NCI-H1417 treated with DMSO at 0.1 percent for 48 hours (cell line): ENCODE data around the gene CRYZL1.

ENCODE experiments used
- DNase-seq: peaks from one replicate; lab custom pipeline; 2025; lab: John Stamatoyannopoulos, UW

Gene CRYZL1

DNA sequence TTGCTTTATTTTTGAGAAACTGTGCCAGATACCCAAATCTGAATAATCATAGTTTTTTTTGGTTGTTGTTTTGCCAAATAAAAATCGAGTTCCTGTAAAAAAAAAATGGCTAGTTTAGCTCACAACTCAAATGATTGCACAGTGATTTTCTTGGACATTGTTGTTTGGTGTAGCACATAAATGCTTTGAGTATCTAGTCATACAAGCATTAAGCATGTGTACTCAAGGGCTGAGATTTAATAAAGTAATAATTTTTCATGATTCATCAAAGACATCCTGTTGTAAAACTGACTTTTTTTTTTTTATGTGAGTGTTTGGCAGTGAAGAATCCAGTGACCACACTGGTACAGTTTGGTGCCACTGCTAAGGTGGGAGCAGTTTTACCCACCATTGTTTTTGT, 19.6 kb upstream of the CRYZL1 start:
- no peak for DNase-seq

DNA sequence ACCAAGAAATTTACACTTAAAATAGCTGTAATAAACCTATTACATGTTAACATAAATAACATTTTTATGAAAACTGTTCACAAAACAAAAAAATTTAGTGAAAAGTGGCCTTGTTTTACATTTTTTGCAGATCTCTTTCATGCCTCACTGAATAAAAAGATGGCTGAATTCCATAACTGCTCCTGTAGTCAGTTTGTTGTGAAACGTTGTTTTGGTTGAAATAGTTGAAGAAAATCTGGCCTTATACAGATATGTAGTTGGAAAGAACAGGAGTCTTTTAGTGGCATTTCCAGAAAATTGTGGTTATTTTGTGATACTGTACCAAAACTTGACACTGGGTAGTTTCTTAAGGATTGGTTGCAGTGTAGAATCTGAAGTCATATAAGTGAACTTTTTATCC, 18.9 kb upstream of the CRYZL1 start:
- DNase-seq: no peak

GRCh38 chr21:33659568-33659949, 18.0 kb upstream of the CRYZL1 start:
- DNase-seq: no peak

DNA sequence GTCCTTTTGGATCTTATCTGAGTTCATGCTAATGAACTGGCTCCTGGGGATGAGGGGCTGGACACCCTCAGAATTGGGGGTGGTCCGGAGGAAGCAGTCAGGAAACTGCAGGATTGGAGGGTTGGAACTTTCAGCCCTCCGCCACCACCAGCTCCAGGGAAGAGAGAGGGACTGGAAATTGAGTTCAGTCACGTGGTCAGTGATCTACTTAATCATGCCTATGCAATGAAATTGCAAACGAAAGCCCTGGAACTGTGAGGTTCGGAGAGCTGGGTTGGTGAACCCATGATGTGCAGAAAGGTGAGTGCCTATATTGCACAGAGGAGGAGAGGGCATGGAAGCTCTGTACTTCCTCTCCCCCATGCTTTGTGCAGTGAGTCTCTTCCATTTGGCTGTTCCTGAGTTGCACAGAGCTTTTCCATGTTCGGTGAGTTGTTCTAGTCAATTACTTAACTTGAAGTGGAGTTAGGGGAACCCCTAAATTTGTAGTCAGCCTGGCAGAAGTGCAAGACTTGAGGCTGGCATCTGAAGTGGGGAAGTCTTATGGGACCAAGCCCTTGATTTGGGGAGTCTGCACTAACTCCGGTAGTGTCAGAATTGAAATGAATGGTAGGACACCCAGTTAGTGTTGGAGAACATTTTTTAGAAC, 17.5 kb upstream of the CRYZL1 start:
- DNase-seq: no peak

GRCh38 chr21:33657124-33657820, 15.7 kb upstream of the CRYZL1 start:
- no peak for DNase-seq

- DNase-seq: no peak
These were observed 14.2 kb upstream of the CRYZL1 start for GRCh38 chr21:33655588-33656221.

DNA sequence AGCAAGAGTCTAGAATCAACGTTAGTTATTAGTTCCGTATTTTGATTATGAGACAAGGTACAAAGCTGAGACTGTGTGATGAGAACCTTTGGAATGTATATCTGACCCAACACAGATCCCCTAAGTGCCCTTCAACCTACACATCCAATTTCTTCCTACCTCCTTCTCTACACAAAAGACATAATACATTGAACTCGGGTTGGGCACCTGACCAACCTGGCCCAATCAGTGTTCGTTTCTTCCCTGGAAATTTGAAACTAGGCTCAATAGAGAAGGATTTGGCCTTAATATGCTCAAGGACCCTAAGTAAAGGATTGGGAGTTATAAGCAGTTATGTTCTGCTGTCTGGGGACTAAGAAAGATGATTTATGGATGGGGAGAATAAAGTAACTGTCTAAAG, 12.9 kb upstream of the CRYZL1 start:
- no peak for DNase-seq

- no peak for DNase-seq
These were observed 10.6 kb upstream of the CRYZL1 start for GRCh38 chr21:33651965-33652680.

- no peak for DNase-seq
These were observed 9.5 kb upstream of the CRYZL1 start for GRCh38 chr21:33650929-33651509.

DNA sequence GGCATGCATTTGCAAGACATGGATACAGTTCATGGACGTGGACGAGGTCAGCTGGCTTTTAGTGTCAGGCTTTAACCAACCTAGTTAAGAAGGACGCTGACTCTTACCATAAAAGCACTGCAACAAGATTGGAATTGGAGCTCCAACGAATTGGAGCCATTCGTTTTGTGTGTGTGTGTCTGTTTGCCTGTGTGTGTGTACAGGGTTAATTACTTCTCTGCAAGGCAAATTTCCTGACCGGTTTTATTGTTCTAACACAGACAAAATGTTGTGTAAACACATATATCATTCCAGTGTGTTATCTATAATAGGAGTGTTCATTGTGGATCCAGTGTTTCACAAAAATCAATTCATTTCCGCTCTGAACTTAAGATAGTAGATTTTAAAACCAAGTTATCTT, 8.7 kb upstream of the CRYZL1 start:
- DNase-seq: no peak

- DNase-seq: no peak
These were observed 7.0 kb upstream of the CRYZL1 start for GRCh38 chr21:33648555-33648954.

GRCh38 chr21:33647587-33647986, 6.0 kb upstream of the CRYZL1 start:
- DNase-seq: no peak

GRCh38 chr21:33645730-33646129, 4.2 kb upstream of the CRYZL1 start:
- DNase-seq: no peak

DNA sequence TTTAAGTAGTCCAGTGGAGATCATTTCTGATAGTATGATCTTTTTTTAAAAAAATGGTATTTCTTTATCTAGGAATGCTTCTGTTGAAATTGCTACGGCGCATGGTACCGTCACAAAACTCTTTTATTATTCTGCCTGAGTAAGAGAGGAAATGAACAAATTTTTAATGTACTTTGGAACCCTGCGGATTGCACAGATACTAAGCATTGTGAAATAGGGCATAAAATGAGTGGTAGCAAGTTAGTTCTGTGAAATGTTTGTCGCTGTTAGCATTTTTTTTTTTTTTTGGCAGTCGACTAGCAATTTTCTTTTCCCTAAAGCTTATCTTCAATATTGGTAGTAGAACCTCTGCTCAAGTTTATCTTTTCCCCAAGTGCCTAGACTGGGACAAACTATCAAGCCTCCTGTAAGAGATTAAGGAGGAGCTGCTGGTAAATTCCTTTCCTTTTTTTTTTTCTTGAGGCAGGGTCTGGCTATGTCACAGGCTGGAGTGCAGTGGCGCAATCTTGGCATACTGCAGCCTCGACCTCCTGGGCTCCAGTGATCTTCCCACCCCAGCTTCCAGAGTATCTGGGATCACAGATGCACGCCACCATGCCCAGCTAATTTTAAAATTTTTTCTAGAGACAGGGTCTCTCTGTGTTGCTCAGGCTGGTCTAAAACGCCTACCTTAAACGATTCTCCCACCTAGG, 3.0 kb upstream of the CRYZL1 start:
- DNase-seq: no peak

DNA sequence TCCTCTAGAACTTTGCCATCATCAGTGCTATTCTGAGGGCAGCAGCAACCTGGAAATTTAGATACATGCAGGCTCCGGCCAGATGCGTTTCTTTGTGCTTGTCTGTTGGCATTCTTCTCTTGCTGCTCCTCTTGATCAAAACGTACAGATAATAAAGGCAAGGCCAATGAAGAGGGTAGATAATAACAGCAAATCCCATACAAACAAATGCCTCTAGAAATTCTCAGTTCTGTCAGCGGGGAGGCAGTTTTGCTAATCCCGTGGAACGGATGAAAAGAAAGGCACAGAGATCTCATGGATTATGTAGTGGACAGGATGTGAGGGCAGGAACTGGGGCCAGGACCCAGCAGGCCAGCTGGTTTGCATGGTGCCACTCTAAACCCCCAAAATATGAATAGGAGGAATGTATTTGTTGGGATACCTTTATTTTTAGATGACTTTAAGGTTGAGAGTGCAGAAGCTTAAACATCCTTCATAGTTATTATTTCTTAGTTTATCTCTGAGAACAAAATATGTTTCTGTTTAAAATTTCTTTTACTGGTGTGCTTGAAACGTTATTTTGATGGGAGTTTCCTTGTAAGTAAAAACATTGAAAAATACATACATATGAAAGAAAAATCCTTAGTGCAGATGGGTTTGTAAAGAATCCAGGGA, 2.2 kb upstream of the CRYZL1 start:
- DNase-seq: no peak

GRCh38 chr21:33642896-33643657, 1.5 kb upstream of the CRYZL1 start:
- DNase-seq: no peak

DNA sequence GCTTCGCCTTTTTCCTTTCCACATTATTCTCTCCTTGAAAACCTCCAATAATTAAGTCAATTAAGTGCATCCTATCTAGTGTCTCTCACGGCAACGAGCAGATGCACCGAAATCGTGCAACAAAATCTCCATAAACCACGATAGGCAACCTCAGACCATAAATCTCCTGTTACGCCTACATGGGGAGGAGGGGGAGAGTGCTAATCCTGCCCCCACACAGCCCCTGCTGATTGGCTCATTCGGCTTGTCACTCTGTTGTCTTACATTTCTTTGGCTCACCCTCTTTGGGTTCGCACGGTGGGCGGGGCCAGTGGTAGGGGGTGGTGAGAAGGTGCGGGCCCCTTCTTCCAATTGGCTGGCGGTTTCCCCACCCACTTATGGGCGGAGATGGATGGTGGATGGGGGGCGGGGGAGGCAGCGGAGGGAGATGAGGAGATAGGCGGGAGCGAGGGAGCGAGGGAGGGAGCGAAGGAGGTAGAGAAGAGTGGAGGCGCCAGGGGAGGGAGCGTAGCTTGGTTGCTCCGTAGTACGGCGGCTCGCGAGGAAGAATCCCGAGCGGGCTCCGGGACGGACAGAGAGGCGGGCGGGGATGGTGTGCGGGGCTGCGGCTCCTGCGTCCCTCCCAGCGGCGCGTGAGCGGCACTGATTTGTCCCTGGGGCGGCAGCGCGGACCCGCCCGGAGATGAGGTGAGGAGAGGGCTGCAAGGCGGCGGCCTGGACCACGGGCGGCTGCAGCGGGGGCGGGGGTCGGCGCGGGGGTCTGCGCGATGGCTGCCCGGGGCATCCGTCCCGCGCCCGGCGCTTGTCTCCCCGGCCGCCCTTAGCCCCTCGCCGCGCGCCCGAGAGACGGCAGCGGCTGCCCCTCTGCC, 720 bp upstream of the CRYZL1 start, which contains the start of gene ITSN1:
Gene ITSN1, plus strand, starts transcription at position 475 of the 869 bp plus-strand sequence. CDS start 76,328 bp downstream, outside the sequence.
- DNase-seq: peak; percentile 98

- DNase-seq: no peak
These were observed 717 bp downstream of the CRYZL1 start for GRCh38 chr21:33640697-33641351.

DNA sequence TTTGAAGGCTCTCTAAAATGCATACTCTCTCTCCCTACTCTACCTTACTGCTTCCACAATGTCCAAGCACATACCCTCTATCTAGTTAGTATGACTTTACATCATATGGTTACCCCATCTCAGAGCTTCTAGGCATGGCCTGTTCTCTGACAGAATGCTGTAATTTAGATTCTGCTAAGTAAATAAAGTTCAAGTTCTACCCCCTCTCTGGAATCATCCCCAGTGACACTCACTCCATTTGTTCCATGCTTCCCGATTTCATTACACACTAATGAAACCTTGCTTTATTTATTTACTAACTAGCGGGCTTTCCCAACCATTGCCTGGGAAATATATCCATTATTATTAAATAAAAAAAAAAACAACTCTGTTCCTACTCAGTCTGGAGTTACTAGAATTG, 7.3 kb downstream of the CRYZL1 start:
- DNase-seq: no peak
